OCI-LY7 (cell line): ENCODE measurements around the gene TRIM22.

Source experiments
- CTCF ChIP-seq: fragments of 200-600 bp; sonication (generic); conservative IDR thresholded peaks from 2 replicates; pipeline ENCODE4 v1.5.1; 2014; ENCODE audit warnings: mild to moderate bottlenecking, antibody characterized with exemption, low read length, moderate library complexity, mixed read lengths
- EZH2phosphoT487 ChIP-seq: fragments of 200-600 bp; sonication (generic); IDR thresholded peaks from 2 replicates; pipeline ENCODE4 v1.6.1; 2018; ENCODE audit warnings: low read depth, borderline replicate concordance, mild to moderate bottlenecking, mixed run types, antibody characterized with exemption, low read length, moderate library complexity, mixed read lengths

DNA sequence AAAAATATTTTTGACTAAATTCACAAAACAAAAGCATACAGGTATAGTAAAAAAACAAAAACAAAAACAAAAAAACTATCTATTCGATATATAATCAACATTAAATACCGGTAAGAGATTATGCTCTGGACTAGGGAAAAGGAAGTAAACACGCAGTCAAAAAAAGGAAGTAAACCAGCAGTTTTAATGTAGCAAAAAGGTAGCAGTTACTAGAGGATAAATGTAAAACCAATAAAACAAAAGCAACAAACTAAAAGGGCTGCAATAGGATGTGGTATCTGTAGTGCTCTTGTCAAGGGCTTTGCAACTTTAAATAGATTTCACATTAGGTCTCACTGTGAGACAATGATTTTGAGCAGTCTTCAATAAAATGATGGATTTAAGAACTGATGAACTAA is 2.4 kb downstream of the TRIM22 start:
- no peak for TF ChIP-seq CTCF
- TF ChIP-seq EZH2phosphoT487: no peak
